Spinal cord (tissue), 10 donors: Measurements from ENCODE around the gene ASIC2. TPM values are rescaled to one million over a fixed set of nuclear protein-coding genes. Genes with fewer than 3 reads are reported as not detected.

ENCODE experiments used
- DNase-seq, 6 donors: peaks; one replicate each; pipeline versions ENCODE4 v3.0.0 to v3.0.0-alpha.2; 2013 to 2015; ENCODE audit warnings: low spot score in 6 of 6, low read depth in 4 of 6
- H3K27ac ChIP-seq: one replicate; pipeline ENCODE4 v1.5.1; 2013; ENCODE audit warnings: low read depth, low read length, control low read depth
- H3K27me3 ChIP-seq: one replicate; pipeline ENCODE4 v1.6.1; 2013; ENCODE audit warnings: low read length; ENCODE audit not compliant: control insufficient read depth, insufficient read depth
- H3K36me3 ChIP-seq: one replicate; pipeline ENCODE4 v1.6.1; 2013; ENCODE audit warnings: low read length; ENCODE audit not compliant: control insufficient read depth, insufficient read depth
- H3K4me1 ChIP-seq: one replicate; pipeline ENCODE4 v1.6.1; 2013; ENCODE audit warnings: low read length; ENCODE audit not compliant: control insufficient read depth, insufficient read depth
- H3K4me3 ChIP-seq: one replicate; pipeline ENCODE4 v1.5.1; 2013; ENCODE audit warnings: low read depth, low read length, control low read depth
- H3K9me3 ChIP-seq: one replicate; pipeline ENCODE4 v1.6.1; 2013; ENCODE audit warnings: low read length; ENCODE audit not compliant: control insufficient read depth, insufficient read depth
- WGBS: methylation state at CpG from one replicate; pipeline ENCODE4 v1.1.5; 2013; ENCODE audit warnings: missing lambda C conversion rate; ENCODE audit not compliant: insufficient coverage; 5-methylcytosine and 5-hydroxymethylcytosine counted together
- polyA plus RNA-seq, 2 donors: library from polyadenylated mRNA; unstranded; fragments of 120-200 nt; gene quantifications; one replicate each; pipeline ENCODE4 v1.2.1, GENCODE V29; 2013; ENCODE audit not compliant: insufficient read length in 2 of 2
- total RNA-seq, 2 donors: library from RNA; depleted of rRNA in 1 of 2; stranded (reverse); fragments of 120-200 nt in 1 of 2; fragments of >200 nt in 1 of 2; gene quantifications; one replicate each; pipeline versions ENCODE4 v1.2.3 to v1.2.4, GENCODE V29; 2013 to 2014
- donor health status: healthy.

ASIC2 gene
- total and polyA plus RNA-seq, 4 donors: 6.7 to 44.2 (median 31.7) TPM

- H3K9me3 ChIP-seq: no peaks in the 10 kb centered on the region
- peak in 1 of 6 donors; percentile 54 for DNase-seq
- H3K4me1 ChIP-seq: peaks cover 7% of the 10 kb centered on the region
- no peaks in the 10 kb centered on the region for H3K36me3 ChIP-seq
- no peak overlapping the region for H3K27ac ChIP-seq
- no peak overlapping the region for H3K4me3 ChIP-seq
- H3K27me3 ChIP-seq: no peaks in the 10 kb centered on the region
These were observed 155.7 kb downstream of the ASIC2 start for GRCh38 chr17:33137426-33137825.

DNA sequence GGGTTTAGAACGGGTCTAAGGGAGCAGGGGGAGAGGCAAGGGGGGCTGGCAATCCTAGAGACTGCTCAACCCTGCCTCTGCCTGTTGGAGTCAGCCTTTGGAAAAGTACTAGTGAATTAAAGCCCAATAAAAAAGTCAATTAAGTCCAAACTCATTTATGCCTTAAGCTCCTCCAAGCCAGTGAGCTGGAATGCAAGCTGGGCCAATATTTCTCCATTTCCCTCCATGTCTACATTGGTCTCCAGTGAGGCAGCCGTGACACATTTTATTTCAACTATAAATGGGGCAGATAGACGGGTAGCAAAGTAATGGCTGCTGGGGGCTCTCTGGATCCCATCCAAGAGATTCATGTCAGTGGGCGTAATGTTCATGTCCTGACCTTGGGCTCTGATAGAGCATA lies 157.4 kb downstream of the ASIC2 start:
- Histone ChIP-seq H3K36me3 (no peaks in the 10 kb centered on the region), H3K27ac (no peak overlapping the region), H3K27me3 (no peaks in the 10 kb centered on the region), H3K9me3 (no peaks in the 10 kb centered on the region), H3K4me3 (no peak overlapping the region), H3K4me1 (peaks cover 3% of the 10 kb centered on the region)
- peak in 1 of 6 donors; percentile 91 for DNase-seq
- WGBS: 50% methylated on average over 3 of the region's 4 CpGs

DNA sequence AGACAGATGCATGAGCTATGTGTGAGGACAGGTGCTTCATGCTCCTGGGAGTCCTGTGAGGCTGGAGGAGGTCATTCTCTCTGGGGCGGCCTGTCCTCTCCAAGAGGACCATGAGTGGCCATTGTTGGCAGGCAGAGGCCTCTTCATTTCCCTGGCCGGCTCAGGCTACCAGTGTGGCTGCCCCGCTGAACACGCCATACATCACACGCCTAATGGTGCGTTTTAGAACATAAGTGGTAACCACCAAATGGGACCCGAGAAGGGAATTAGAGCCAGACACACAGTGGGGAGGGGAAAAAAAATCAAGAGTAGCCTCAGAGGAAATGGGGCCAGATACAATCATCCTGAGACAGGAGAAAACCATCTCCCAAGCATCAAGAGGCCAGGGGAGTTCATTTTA lies 161.5 kb downstream of the ASIC2 start:
- Histone ChIP-seq H3K27ac (no peak overlapping the region), H3K27me3 (no peaks in the 10 kb centered on the region), H3K9me3 (no peaks in the 10 kb centered on the region), H3K36me3 (no peaks in the 10 kb centered on the region), H3K4me3 (no peak overlapping the region), H3K4me1 (no peaks in the 10 kb centered on the region)
- peak in 1 of 6 donors; percentile 55 for DNase-seq
- 93% methylated on average over 7 of the region's 7 CpGs for WGBS

GRCh38 chr17:33127706-33128105 lies 165.4 kb downstream of the ASIC2 start:
- no peak overlapping the region for H3K4me3 ChIP-seq
- H3K27me3 ChIP-seq: no peaks in the 10 kb centered on the region
- H3K27ac ChIP-seq: no peak overlapping the region
- DNase-seq: no peak
- no peaks in the 10 kb centered on the region for H3K36me3 ChIP-seq
- H3K4me1 ChIP-seq: no peaks in the 10 kb centered on the region
- 67% methylated on average over 1 of the region's 2 CpGs for WGBS
- H3K9me3 ChIP-seq: no peaks in the 10 kb centered on the region

GRCh38 chr17:33126086-33126485 lies 167.0 kb downstream of the ASIC2 start:
- DNase-seq: no peak

DNA sequence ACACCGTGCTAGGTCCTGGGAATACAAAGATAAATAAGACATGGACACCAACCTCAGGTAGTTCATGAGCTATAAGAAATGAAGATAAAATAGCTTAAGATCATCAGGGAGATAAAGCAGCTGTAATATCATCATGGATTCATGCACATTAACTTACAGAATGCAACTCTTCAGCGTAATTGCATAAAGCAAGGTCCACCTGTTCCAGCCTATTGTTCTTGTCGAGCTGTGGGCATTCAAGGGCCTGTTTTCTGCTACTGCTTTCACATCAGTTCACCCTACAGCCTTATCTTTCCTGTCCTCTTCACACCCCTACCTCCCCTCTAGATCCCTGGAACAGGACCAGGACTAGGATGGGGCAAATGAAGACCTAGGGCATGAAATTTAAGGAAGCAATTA lies 167.5 kb downstream of the ASIC2 start:
- H3K27me3 ChIP-seq: no peaks in the 10 kb centered on the region
- WGBS: 100% methylated on average over 1 of the region's 3 CpGs
- peaks cover 3% of the 10 kb centered on the region for H3K4me1 ChIP-seq
- H3K27ac ChIP-seq: no peak overlapping the region
- H3K36me3 ChIP-seq: no peaks in the 10 kb centered on the region
- H3K9me3 ChIP-seq: no peaks in the 10 kb centered on the region
- no peak overlapping the region for H3K4me3 ChIP-seq
- peak in 1 of 6 donors; percentile 17 for DNase-seq

More at GRCh38 chr17:33126086-33126485, 167.0 kb downstream of the ASIC2 start:
- WGBS: 100% methylated on average over 3 of the region's 4 CpGs
- Histone ChIP-seq H3K4me3 (no peak overlapping the region), H3K36me3 (no peaks in the 10 kb centered on the region), H3K27me3 (no peaks in the 10 kb centered on the region), H3K4me1 (peaks cover 3% of the 10 kb centered on the region), H3K27ac (no peak overlapping the region), H3K9me3 (no peaks in the 10 kb centered on the region)

DNA sequence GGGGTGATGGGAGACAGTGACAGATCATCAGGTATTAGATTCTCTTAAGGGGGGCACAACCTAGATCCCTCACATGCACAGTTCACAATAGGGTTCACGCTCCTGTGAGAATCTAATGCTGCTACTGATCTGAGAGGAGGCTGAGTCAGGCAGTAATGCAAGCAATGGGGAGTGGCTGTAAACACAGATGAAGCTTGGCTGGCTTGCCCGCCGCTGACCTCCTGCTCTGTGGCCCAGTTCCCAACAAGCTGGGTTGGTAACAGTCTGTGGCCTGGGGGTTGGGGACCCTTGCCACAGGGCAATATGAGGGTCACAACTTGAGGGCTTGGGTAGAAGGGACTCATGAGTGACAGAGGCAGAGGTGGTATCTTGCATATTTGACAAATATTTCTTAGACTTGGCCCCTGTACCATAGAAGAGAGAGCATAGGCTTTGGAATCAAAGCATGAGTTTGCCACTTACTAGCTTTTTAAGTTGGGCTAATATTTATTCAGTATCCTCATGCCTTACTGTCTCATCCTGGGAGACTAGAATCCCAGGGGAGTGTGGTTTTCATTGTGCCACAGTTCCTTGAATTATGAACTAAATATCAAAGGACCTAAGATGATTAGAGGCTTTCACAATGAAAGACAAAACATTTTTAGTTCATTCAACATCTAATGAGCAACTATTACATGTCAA lies 168.1 kb downstream of the ASIC2 start:
- Histone ChIP-seq H3K4me3 (no peak overlapping the region), H3K27ac (no peak overlapping the region), H3K4me1 (peaks cover 8% of the 10 kb centered on the region), H3K9me3 (no peaks in the 10 kb centered on the region), H3K27me3 (no peaks in the 10 kb centered on the region), H3K36me3 (no peaks in the 10 kb centered on the region)
- 76% methylated on average over 3 of the region's 3 CpGs for WGBS
- no peak for DNase-seq

DNA sequence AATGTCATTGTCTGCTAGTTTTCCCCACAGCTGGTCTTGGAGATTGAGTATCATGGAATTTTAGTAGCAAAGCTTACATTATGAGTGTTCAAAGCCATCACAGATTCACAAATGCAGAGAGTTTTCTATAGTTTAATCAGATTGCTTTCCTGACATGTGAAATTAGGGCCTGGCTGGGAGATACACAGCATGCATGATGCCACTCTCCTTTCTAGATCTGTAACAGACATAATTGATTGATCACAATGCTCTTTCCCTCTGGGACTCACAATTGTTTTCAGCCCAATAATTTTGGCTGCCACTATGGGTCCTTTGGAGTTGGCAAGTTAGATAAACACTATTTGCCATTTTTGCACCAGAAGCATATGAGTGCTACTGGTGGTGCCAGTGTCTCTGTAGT lies 168.9 kb downstream of the ASIC2 start:
- no peaks in the 10 kb centered on the region for H3K27me3 ChIP-seq
- DNase-seq: peak in 1 of 6 donors; percentile 48

GRCh38 chr17:33121756-33122155 lies 171.3 kb downstream of the ASIC2 start:
- Histone ChIP-seq H3K4me3 (no peak overlapping the region), H3K9me3 (no peaks in the 10 kb centered on the region), H3K27me3 (no peaks in the 10 kb centered on the region), H3K36me3 (no peaks in the 10 kb centered on the region), H3K4me1 (peaks cover 10% of the 10 kb centered on the region), H3K27ac (no peak overlapping the region)
- no peak for DNase-seq
- WGBS: no CpG with 5 or more reads among the region's 1 CpG

More for the DNA sequence above, 168.9 kb downstream of the ASIC2 start:
- Histone ChIP-seq H3K27ac (no peak overlapping the region), H3K36me3 (no peaks in the 10 kb centered on the region), H3K4me3 (no peak overlapping the region), H3K9me3 (no peaks in the 10 kb centered on the region), H3K4me1 (peaks cover 10% of the 10 kb centered on the region)

GRCh38 chr17:33121272-33121671 lies 171.8 kb downstream of the ASIC2 start:
- Histone ChIP-seq H3K9me3 (no peaks in the 10 kb centered on the region), H3K4me3 (no peak overlapping the region), H3K27me3 (no peaks in the 10 kb centered on the region), H3K27ac (no peak overlapping the region), H3K4me1 (peaks cover 12% of the 10 kb centered on the region), H3K36me3 (no peaks in the 10 kb centered on the region)
- WGBS: 87% methylated on average over 2 of the region's 2 CpGs
- no peak for DNase-seq
